Spleen (tissue), 11 donors: ENCODE measurements around the gene FAM222A. TPM values are rescaled to one million over a fixed set of nuclear protein-coding genes. Genes with fewer than 3 reads are reported as not detected.

Experiments
- DNase-seq: peaks from one replicate; pipeline ENCODE4 v3.0.0-alpha.2; 2020
- H3K27ac ChIP-seq, 8 donors: fragments of 200-600 bp; sonication (generic) in 7 of 8; 1 replicate in 4 of 8; 2 replicates in 4 of 8; pipeline versions ENCODE4 v1.5.0 to v1.8.0; 2016 to 2021; ENCODE audit warnings: inconsistent platforms in 4 of 8, mild to moderate bottlenecking in 4 of 8, moderate library complexity in 1 of 8
- H3K27me3 ChIP-seq, 7 donors: fragments of 200-600 bp; sonication (generic) in 6 of 7; replicated peaks in 1 of 7; 1 replicate in 4 of 7; 2 replicates in 3 of 7; pipeline versions ENCODE4 v1.5.0 to v1.8.0; 2016 to 2021; ENCODE audit warnings: inconsistent platforms in 3 of 7, mild to moderate bottlenecking in 1 of 7
- H3K36me3 ChIP-seq, 6 donors: fragments of 200-600 bp; sonication (generic) in 5 of 6; 1 replicate in 4 of 6; 2 replicates in 2 of 6; pipeline versions ENCODE4 v1.5.0 to v1.8.0; 2016 to 2021; ENCODE audit warnings: inconsistent platforms in 2 of 6
- H3K4me1 ChIP-seq, 6 donors: fragments of 200-600 bp; sonication (generic) in 5 of 6; 1 replicate in 3 of 6; 2 replicates in 3 of 6; pipeline versions ENCODE4 v1.5.0 to v1.8.0; 2016 to 2021; ENCODE audit warnings: inconsistent platforms in 3 of 6
- H3K4me3 ChIP-seq, 8 donors: fragments of 200-600 bp; sonication (generic) in 7 of 8; 1 replicate in 4 of 8; 2 replicates in 4 of 8; pipeline versions ENCODE4 v1.5.0 to v1.8.0; 2016 to 2021; ENCODE audit warnings: inconsistent platforms in 4 of 8, mild to moderate bottlenecking in 4 of 8, moderate library complexity in 2 of 8
- H3K9me3 ChIP-seq, 8 donors: fragments of 200-600 bp; sonication (generic) in 7 of 8; 1 replicate in 4 of 8; 2 replicates in 4 of 8; pipeline versions ENCODE4 v1.5.0 to v1.8.0; 2016 to 2021; ENCODE audit warnings: inconsistent platforms in 4 of 8
- CTCF ChIP-seq, 11 experiments: fragments of 200-600 bp in 7 of 11; fragments of 450-650 bp in 4 of 11; sonication (generic) in 4 of 11; IDR thresholded peaks in 8 of 11; conservative IDR thresholded peaks in 3 of 11; 1 replicate in 7 of 11; 2 replicates in 4 of 11; pipeline versions ENCODE4 v1.4.0 to v1.8.0; 2016 to 2021; ENCODE audit warnings: antibody characterized with exemption in 11 of 11, inconsistent platforms in 4 of 11, mild to moderate bottlenecking in 1 of 11
- POLR2A ChIP-seq, 3 donors: fragments of 450-650 bp; IDR thresholded peaks; one replicate each; pipeline ENCODE4 v1.5.1; 2017; ENCODE audit warnings: antibody characterized with exemption in 3 of 3, mild to moderate bottlenecking in 1 of 3
- POLR2AphosphoS5 ChIP-seq, 3 donors: sonication (generic); formaldehyde crosslinking; IDR thresholded peaks; one replicate each; pipeline ENCODE4 v1.5.1; 2017; ENCODE audit warnings: antibody characterized with exemption in 3 of 3
- WGBS, 5 donors: extraction: QIAGEN DNeasy Blood & Tissue Kit in 3 of 5; methylation state at CpG; one replicate each; pipeline versions ENCODE4 v1.1.5 to v1.1.7; 2013 to 2018; 5-methylcytosine and 5-hydroxymethylcytosine counted together
- intact Hi-C: fragments of 100-400 bp; cut with DNase I; formaldehyde crosslinking; loops from one replicate; pipeline ENCODE4 v1.15.0; 2023; ENCODE audit warnings: low total_unique reads
- polyA plus RNA-seq, 3 donors: library from polyadenylated mRNA; stranded (reverse); fragments of 200-250 nt; gene quantifications; one replicate each; pipeline ENCODE4 v1.2.1, GENCODE V29; 2013
- total RNA-seq, 7 donors: library from RNA; depleted of rRNA in 3 of 7; stranded (reverse); fragments of >200 nt in 3 of 7; fragmentation: NEBNext Ultra II Directional in 4 of 7; extraction: Animal tissue kit (Norgen Biotek cat#: 25700) in 4 of 7; gene quantifications; one replicate each; pipeline versions ENCODE4 v1.1.0 to v1.2.1, GENCODE V29; 2016 to 2021
- donor health status: healthy with polysubstance abuse.
- donor health status: DM: no; HTN: no; CAD: no; lungs with moderate emphysema.
- donor health status: DM: no; HTN: no; CAD: no.
- donor health status: Bipolar disorder and iron deficiency.
- donor health status: healthy.
- donor health status: DM: no; HTN: no; CAD: no.
- donor health status: DM: yes; HTN: yes; CAD: no.

Gene FAM222A
- total and polyA plus RNA-seq, 10 donors = 1.3 to 30.7 (median 16.8) TPM

- no peaks in the 10 kb centered on the region for H3K36me3 ChIP-seq
- H3K27me3 ChIP-seq = peaks cover 0 to 24% (median 0%) of the 10 kb centered on the region in 7 donors
- DNase-seq = no peak
- intact Hi-C loops = no loop called here
- no peaks in the 10 kb centered on the region for H3K9me3 ChIP-seq
- H3K4me1 ChIP-seq = no peaks in the 10 kb centered on the region
- WGBS, 5 donors = 46 to 79% (median 57%) methylated on average over 2 to 6 of the region's 6 CpGs
- TF ChIP-seq CTCF (IDR thresholded peaks at IDR 0.05 in 8 of 11, conservative IDR thresholded peaks at IDR 0.05 in 3 of 11) = no peak
- TF ChIP-seq POLR2A (IDR thresholded peaks at IDR 0.05) = no peak
- no peak for TF ChIP-seq POLR2AphosphoS5 (IDR thresholded peaks at IDR 0.05)
- H3K27ac ChIP-seq = no peak overlapping the region
- no peak overlapping the region for H3K4me3 ChIP-seq
These were observed 12.6 kb upstream of the FAM222A start for GRCh38 chr12:109701064-109701463.

GRCh38 chr12:109702111-109702841, 11.3 kb upstream of the FAM222A start:
- WGBS, 5 donors = 88 to 97% (median 94%) methylated on average over 9 of the region's 9 CpGs
- intact Hi-C loops = no loop called here

GRCh38 chr12:109703684-109704083, 9.9 kb upstream of the FAM222A start:
- WGBS, 5 donors = 66 to 80% (median 72%) methylated on average over 7 of the region's 7 CpGs
- intact Hi-C loops = no loop called here
- TF ChIP-seq CTCF (IDR thresholded peaks at IDR 0.05 in 8 of 11, conservative IDR thresholded peaks at IDR 0.05 in 3 of 11) = no peak
- no peak for TF ChIP-seq POLR2A (IDR thresholded peaks at IDR 0.05)
- TF ChIP-seq POLR2AphosphoS5 (IDR thresholded peaks at IDR 0.05) = no peak

More at GRCh38 chr12:109702111-109702841, 11.3 kb upstream of the FAM222A start:
- no peaks in the 10 kb centered on the region for H3K4me1 ChIP-seq
- no peak overlapping the region for H3K27ac ChIP-seq
- no peaks in the 10 kb centered on the region for H3K9me3 ChIP-seq
- no peak overlapping the region for H3K4me3 ChIP-seq
- TF ChIP-seq POLR2AphosphoS5 (IDR thresholded peaks at IDR 0.05) (no peak), CTCF (IDR thresholded peaks at IDR 0.05 in 8 of 11, conservative IDR thresholded peaks at IDR 0.05 in 3 of 11) (no peak), POLR2A (IDR thresholded peaks at IDR 0.05) (no peak)
- peaks cover 0 to 34% (median 0%) of the 10 kb centered on the region in 7 donors for H3K27me3 ChIP-seq
- no peak for DNase-seq
- no peaks in the 10 kb centered on the region for H3K36me3 ChIP-seq

GRCh38 chr12:109704371-109705098, 9.1 kb upstream of the FAM222A start:
- Histone ChIP-seq H3K4me1 (no peaks in the 10 kb centered on the region), H3K36me3 (no peaks in the 10 kb centered on the region), H3K4me3 (no peak overlapping the region), H3K27ac (no peak overlapping the region), H3K27me3 (peaks cover 0 to 54% (median 0%) of the 10 kb centered on the region in 7 donors), H3K9me3 (no peaks in the 10 kb centered on the region)
- WGBS, 5 donors = 76 to 88% (median 87%) methylated on average over 4 of the region's 4 CpGs
- no peak for TF ChIP-seq CTCF (IDR thresholded peaks at IDR 0.05 in 8 of 11, conservative IDR thresholded peaks at IDR 0.05 in 3 of 11)
- no peak for TF ChIP-seq POLR2AphosphoS5 (IDR thresholded peaks at IDR 0.05)
- TF ChIP-seq POLR2A (IDR thresholded peaks at IDR 0.05) = no peak
- intact Hi-C loops = no loop called here
- no peak for DNase-seq

More at GRCh38 chr12:109703684-109704083, 9.9 kb upstream of the FAM222A start:
- H3K27ac ChIP-seq = no peak overlapping the region
- no peaks in the 10 kb centered on the region for H3K9me3 ChIP-seq
- peaks cover 0 to 46% (median 0%) of the 10 kb centered on the region in 7 donors for H3K27me3 ChIP-seq
- H3K4me1 ChIP-seq = no peaks in the 10 kb centered on the region
- no peaks in the 10 kb centered on the region for H3K36me3 ChIP-seq
- no peak overlapping the region for H3K4me3 ChIP-seq
- DNase-seq = peak; percentile 47
